Stimulated activated CD4-positive, alpha-beta T cell treated with anti-CD3 and anti-CD28 coated beads, Interleukin-15, amount 100 ng/mL, for 1 hour (primary cell): ENCODE data around the gene SLC35F1.
"Not testable (repeated sequence)": the region's sequence is repeated elsewhere in the genome, so short reads cannot be mapped to it uniquely, and the experiment has no call there.

Experiments
- DNase-seq, 2 donors: peaks; one replicate each; pipeline ENCODE4 v3.0.0-alpha.2; 2020; ENCODE audit warnings: low read depth in 1 of 2, low spot score in 1 of 2

Gene SLC35F1

GRCh38 chr6:117989086-117989485 lies 82.0 kb downstream of the SLC35F1 start:
- DNase-seq, result no peak

- DNase-seq, result no peak
Measured at GRCh38 chr6:117990151-117990550, 83.1 kb downstream of the SLC35F1 start.

GRCh38 chr6:117992856-117993255 lies 85.8 kb downstream of the SLC35F1 start:
- no peak for DNase-seq

GRCh38 chr6:118012944-118013343 lies 105.9 kb downstream of the SLC35F1 start:
- DNase-seq, result no peak

GRCh38 chr6:118016532-118016931 lies 109.5 kb downstream of the SLC35F1 start:
- DNase-seq, result no peak

- DNase-seq, result no peak
Measured at GRCh38 chr6:118017301-118017848, 110.3 kb downstream of the SLC35F1 start.

- DNase-seq, result no peak
Measured at GRCh38 chr6:118023771-118024170, 116.7 kb downstream of the SLC35F1 start.

GRCh38 chr6:118029967-118030366 lies 122.9 kb downstream of the SLC35F1 start:
- DNase-seq, result no peak

- DNase-seq, result not testable (repeated sequence)
Measured at GRCh38 chr6:118037479-118037878, 130.4 kb downstream of the SLC35F1 start.

GRCh38 chr6:118042855-118043254 lies 135.8 kb downstream of the SLC35F1 start:
- DNase-seq, result no peak

GRCh38 chr6:118044275-118044674 lies 137.2 kb downstream of the SLC35F1 start:
- DNase-seq, result no peak

- no peak for DNase-seq
Measured at GRCh38 chr6:118054082-118054481, 147.0 kb downstream of the SLC35F1 start.

- no peak for DNase-seq
Measured at GRCh38 chr6:118061666-118062065, 154.6 kb downstream of the SLC35F1 start.

- DNase-seq, result no peak
Measured at GRCh38 chr6:118080547-118080946, 173.5 kb downstream of the SLC35F1 start.

GRCh38 chr6:118083711-118084110 lies 176.6 kb downstream of the SLC35F1 start:
- no peak for DNase-seq

- no peak for DNase-seq
Measured at GRCh38 chr6:118085665-118086064, 178.6 kb downstream of the SLC35F1 start.

- DNase-seq, result no peak
Measured at GRCh38 chr6:118086159-118086558, 179.1 kb downstream of the SLC35F1 start.

- DNase-seq, result no peak
Measured at GRCh38 chr6:118092086-118092485, 185.0 kb downstream of the SLC35F1 start.

GRCh38 chr6:118097576-118097975 lies 190.5 kb downstream of the SLC35F1 start:
- no peak for DNase-seq

- DNase-seq, result no peak
Measured at GRCh38 chr6:118100717-118101116, 193.7 kb downstream of the SLC35F1 start.

- no peak for DNase-seq
Measured at GRCh38 chr6:118101220-118101619, 194.2 kb downstream of the SLC35F1 start.

- no peak for DNase-seq
Measured at GRCh38 chr6:118101831-118102345, 194.8 kb downstream of the SLC35F1 start.

GRCh38 chr6:118102401-118102800 lies 195.3 kb downstream of the SLC35F1 start:
- no peak for DNase-seq
